ENCODE results near the gene OR52M1. TPM values are rescaled to one million over a fixed set of nuclear protein-coding genes. Genes with fewer than 3 reads are reported as not detected.

The OR52M1 gene
- polyA plus RNA-seq, 1 donor: not detected

DNA sequence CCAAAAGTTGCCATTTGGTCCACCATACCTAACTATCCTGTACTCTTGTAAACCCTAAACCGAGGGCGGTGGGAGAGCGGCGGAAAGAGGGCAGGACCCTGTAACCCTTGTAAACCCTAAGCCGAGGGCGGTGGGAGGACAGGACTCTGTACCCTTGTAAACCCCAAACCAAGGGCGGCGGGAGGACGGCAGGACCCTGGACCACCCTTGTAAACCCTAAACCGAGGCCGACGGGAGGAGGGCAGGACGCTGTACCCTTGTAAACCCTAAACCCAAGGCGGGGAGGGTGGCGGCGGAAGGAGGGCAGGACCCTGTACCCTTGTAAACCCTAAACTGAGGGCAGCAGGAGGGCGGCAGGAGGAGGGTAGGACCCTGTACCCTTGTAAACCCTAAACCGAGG lies 24.1 kb downstream of the OR52M1 start:
- DNase-seq (ENCODE audit: low read depth): no peak

- DNase-seq (ENCODE audit: low read depth): no peak
These were observed 31.9 kb downstream of the OR52M1 start for GRCh38 chr11:4576880-4577279.

DNA sequence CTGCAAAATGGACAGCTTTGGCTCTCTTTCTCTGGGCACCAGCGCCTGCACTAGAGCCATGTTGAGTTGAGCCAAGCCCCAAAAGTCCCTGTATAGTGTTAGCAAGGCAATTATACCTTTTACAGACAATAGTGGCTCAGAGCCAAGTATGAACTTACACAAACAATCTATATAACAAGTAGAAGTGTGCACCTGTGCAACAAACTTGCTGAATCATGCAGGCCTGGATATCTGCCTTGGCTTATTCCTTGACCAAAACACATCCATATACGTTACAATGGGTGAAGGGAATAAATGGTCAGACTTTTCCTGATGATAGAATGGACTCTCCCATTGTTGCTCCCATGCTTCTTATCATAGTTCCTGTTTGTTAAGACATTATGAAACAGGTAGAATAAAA lies 32.8 kb downstream of the OR52M1 start:
- no peak for DNase-seq (ENCODE audit: low read depth)

- no peak for DNase-seq (ENCODE audit: low read depth)
These were observed 33.6 kb downstream of the OR52M1 start for GRCh38 chr11:4578624-4579023.

DNA sequence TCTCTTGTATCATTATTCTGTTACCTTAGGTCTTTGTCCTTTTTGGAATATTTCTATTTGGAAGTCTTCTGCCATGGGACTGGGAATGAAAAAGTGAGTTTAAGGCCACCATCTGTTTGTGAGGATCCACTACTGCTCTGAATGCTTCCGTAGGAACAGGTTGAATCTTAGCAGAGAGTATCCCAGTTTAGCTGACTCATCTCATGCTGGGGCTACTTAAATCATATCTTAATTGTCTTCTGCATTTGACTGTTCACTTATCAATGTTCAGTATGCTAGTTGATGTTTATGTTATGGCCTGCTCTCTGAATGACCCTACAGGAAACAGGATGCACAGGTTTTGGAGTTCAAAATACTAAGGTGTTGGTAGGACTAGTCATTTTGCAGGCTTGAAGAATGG lies 35.1 kb downstream of the OR52M1 start:
- no peak for DNase-seq (ENCODE audit: low read depth)

- DNase-seq (ENCODE audit: low read depth): no peak
These were observed 36.5 kb downstream of the OR52M1 start, which contains the start of gene OR52I2 for GRCh38 chr11:4581443-4581842. Gene OR52I2, plus strand, starts transcription at chr11:4581743.

GRCh38 chr11:4589017-4589416 lies 44.0 kb downstream of the OR52M1 start:
- DNase-seq (ENCODE audit: low read depth): no peak

- DNase-seq (ENCODE audit: low read depth): no peak
These were observed 48.7 kb downstream of the OR52M1 start, which contains the start of gene OR52I1 for GRCh38 chr11:4593739-4594138. Gene OR52I1, plus strand, starts transcription at chr11:4594039. Its CDS starts 0 bp downstream, at chr11:4594039.

Other genes with a start within 250 kb of the OR52M1 start
- gene OR52B4, start 176.8 kb upstream of the OR52M1 start, polyA plus RNA-seq (ENCODE audit: insufficient read length): not detected
- 7.3 TPM for gene TRIM21, start 151.5 kb upstream of the OR52M1 start, polyA plus RNA-seq (ENCODE audit: insufficient read length)
- not detected for gene OR52K2, start 95.9 kb upstream of the OR52M1 start, polyA plus RNA-seq (ENCODE audit: insufficient read length)
- gene OR52K1, start 62.5 kb upstream of the OR52M1 start, polyA plus RNA-seq (ENCODE audit: insufficient read length): 0.18 TPM
- not detected for gene OR52I2, start 36.6 kb downstream of the OR52M1 start, polyA plus RNA-seq (ENCODE audit: insufficient read length)
- gene OR52I1, start 48.8 kb downstream of the OR52M1 start, polyA plus RNA-seq (ENCODE audit: insufficient read length): not detected
- gene TRIM68, start 63.0 kb downstream of the OR52M1 start, polyA plus RNA-seq (ENCODE audit: insufficient read length): 8.7 TPM
- not detected for gene OR51D1, start 92.3 kb downstream of the OR52M1 start, polyA plus RNA-seq (ENCODE audit: insufficient read length)
- 2.2 TPM for gene OR51E1, start 98.8 kb downstream of the OR52M1 start, polyA plus RNA-seq (ENCODE audit: insufficient read length)
- 0.83 TPM for gene OR51E2, start 152.7 kb downstream of the OR52M1 start, polyA plus RNA-seq (ENCODE audit: insufficient read length)
- not detected for gene MMP26, start 159.6 kb downstream of the OR52M1 start, polyA plus RNA-seq (ENCODE audit: insufficient read length)
- not detected for gene OR51F1, start 224.7 kb downstream of the OR52M1 start, polyA plus RNA-seq (ENCODE audit: insufficient read length)

All from forelimb muscle (tissue), 1 donor.